PFSK-1 (cell line): ENCODE results near the gene GFOD1.

Source experiments
- POLR2AphosphoS5 ChIP-seq: IDR thresholded peaks from 2 replicates; pipeline ENCODE4 v1.6.1; 2012; ENCODE audit warnings: low read depth, mild to moderate bottlenecking, control low read depth, low read length, moderate library complexity
- TF ChIP-seq, protein P1 (sequence below), 2 experiments: IDR thresholded peaks; 2 replicates each; pipeline versions ENCODE4 v1.6.1 to v1.8.0; 2011 to 2012; ENCODE audit warnings: low read depth in 2 of 2, low read length in 2 of 2, control low read depth in 1 of 2, inconsistent platforms in 1 of 2, mild to moderate bottlenecking in 1 of 2, moderate library complexity in 1 of 2; ENCODE audit not compliant: insufficient read depth in 1 of 2

DNA sequence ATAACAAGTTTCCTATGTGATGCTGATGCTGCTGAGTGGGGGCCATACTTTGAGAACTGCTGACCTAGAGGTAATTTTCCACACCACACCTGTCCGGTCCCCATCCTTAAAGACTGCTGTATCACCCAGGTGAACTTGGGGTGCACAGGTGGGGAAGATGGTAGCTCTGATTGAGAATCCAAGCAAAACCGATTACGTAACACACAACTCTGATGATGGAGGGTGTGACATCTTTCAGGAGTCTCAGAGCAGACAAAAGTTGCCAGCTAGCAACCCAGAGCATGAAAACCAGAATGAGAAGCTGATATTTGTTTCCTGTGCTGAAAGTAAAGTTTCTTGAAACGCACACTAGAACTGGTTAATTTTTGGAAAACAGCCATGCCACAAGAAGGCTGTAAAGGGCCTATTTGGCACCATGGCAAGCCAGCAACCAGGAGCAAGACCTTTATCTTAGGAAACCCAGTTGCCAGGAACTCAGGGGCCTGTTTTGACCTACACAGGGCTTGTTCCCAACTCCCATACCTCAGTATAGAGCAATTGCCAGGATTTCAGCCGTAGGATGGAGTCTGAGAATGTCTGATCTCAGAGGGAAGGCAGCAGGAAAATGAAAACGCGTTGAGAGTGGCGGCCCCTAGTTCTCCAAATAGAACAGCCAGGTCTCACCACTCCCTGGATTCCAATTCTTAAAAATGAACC is 137.4 kb downstream of the GFOD1 start:
- TF ChIP-seq, protein P1, sequence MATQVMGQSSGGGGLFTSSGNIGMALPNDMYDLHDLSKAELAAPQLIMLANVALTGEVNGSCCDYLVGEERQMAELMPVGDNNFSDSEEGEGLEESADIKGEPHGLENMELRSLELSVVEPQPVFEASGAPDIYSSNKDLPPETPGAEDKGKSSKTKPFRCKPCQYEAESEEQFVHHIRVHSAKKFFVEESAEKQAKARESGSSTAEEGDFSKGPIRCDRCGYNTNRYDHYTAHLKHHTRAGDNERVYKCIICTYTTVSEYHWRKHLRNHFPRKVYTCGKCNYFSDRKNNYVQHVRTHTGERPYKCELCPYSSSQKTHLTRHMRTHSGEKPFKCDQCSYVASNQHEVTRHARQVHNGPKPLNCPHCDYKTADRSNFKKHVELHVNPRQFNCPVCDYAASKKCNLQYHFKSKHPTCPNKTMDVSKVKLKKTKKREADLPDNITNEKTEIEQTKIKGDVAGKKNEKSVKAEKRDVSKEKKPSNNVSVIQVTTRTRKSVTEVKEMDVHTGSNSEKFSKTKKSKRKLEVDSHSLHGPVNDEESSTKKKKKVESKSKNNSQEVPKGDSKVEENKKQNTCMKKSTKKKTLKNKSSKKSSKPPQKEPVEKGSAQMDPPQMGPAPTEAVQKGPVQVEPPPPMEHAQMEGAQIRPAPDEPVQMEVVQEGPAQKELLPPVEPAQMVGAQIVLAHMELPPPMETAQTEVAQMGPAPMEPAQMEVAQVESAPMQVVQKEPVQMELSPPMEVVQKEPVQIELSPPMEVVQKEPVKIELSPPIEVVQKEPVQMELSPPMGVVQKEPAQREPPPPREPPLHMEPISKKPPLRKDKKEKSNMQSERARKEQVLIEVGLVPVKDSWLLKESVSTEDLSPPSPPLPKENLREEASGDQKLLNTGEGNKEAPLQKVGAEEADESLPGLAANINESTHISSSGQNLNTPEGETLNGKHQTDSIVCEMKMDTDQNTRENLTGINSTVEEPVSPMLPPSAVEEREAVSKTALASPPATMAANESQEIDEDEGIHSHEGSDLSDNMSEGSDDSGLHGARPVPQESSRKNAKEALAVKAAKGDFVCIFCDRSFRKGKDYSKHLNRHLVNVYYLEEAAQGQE (IDR thresholded peaks at IDR 0.05; ENCODE audit: insufficient read depth in 1 of 2, low read depth in 2 of 2, low read length in 2 of 2): no peak
- no peak for TF ChIP-seq POLR2AphosphoS5
